Measurements from ENCODE around the gene G0S2.

- TF ChIP-seq CTCF (IDR thresholded peaks at IDR 0.05) (no peak), POLR2AphosphoS5 (IDR thresholded peaks at IDR 0.05) (no peak), EP300 (IDR thresholded peaks at IDR 0.05) (no peak)
Measured at GRCh38 chr1:209646558-209646957, 28.7 kb upstream of the G0S2 start.

Measured in sigmoid colon (tissue), 4 donors.